NCI-H345 (cell line): ENCODE results near the gene RAD51B.

Experiments
- DNase-seq: peaks from one replicate; lab custom pipeline; 2025; lab: John Stamatoyannopoulos, UW

Gene RAD51B

DNA sequence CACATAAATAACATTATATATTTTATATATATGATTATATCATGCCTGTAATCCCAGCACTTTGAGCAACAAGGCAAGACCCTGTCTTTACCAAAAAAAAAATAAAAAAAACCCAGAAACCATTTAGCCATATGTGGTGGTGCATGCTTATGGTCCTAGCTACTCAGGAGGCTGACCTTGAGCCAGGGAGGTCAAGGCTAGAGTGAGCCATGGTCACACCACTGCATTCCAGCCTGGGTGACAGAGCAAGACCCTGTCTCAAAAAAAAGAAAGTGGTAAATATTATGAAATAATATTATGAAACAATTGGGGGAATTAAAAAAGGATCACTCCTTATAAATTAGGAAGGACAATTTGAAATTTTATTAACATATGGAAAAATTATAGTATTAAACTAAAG lies 16.0 kb downstream of the RAD51B start:
- no peak for DNase-seq

DNA sequence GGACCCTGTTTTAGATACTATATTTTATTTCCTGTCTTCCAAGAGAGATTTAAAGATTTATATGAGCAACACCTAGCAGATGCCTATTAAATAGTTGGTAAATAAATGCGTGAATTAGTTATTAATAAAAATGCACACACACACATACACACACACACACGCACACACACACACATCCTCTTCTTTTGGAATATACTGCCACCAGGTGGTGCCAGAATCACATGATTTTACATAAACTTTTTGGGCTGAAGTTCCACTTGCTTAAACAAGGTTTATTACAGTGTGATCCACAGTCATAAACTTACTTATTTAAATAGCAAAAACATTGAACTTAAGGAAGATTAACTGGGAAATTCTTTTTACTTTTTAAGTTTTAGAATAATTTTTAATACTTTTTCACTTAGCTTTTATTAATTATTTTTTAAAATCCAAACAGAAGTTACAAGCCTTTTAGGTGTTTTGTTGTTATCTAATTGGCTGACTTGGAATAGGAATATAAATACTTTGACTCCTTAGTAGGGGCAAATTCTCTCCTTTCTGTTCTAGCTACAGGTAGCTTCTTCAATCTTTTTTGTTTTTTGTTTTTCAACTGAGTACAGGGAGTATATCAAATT lies 17.5 kb downstream of the RAD51B start:
- DNase-seq, result peak; percentile 47

DNA sequence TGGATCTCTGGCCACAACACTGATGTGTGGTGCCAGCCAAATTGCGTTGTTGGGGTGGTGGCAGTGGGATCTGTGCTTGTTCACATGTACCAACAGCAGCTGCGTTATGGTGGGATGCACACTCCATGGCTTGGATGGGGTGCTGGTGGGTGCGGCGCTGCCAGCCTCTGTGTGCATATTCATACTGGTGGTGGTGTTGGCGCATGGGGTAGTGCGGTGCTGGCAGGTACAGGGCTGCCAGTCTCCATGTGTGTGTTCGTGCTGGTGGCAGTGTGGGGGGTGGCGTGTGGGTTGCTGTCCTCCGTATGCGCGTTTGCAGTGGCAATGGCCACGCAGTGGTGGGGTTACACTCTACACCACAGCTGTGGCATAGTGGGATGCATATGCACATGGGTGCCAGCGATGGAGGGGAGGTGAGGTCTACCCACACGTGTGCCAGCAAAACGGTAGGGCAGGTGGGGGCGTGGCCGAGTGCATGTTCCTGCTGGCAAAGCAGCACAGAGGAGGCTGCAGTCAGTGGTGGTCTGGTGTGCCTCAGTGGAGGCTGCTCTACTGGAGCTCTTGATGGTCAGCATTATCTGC lies 26.5 kb downstream of the RAD51B start:
- DNase-seq, result no peak

DNA sequence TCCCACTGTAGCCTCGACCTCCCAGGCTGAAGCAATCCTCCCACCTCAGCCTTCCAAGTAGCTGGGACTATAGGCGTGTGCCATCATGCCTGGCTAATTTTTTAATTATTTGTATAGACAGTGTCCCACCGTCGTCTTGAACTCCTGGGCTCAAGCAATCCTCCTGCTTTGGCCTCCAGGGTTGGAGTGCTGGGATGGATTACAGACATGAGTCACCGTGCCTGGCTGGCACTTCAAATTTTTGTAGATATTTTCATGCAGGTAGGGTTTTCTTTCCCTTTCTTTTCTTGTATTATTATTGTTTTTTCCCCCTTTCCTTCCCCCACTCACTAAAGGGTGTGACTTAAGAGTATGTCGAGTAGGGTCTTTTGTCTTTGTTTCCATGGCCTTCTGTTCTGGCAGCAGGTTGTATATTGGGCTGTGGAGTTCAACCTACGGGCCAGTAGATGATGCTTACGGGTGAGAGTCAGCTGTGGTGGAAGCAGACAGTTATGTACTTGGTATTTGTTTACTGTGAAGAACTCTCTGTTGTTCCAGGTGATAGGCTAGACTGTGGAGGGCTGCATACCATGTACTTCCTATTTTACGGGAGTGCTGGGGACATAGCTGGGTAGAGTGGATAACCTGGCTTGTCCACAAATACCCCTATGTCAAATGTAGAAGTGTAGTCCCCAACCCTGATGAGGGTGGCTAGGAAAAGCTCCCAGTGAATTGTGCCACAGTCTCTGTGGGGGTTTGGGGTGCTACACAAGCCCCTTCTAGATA lies 30.7 kb downstream of the RAD51B start:
- DNase-seq, result no peak

DNA sequence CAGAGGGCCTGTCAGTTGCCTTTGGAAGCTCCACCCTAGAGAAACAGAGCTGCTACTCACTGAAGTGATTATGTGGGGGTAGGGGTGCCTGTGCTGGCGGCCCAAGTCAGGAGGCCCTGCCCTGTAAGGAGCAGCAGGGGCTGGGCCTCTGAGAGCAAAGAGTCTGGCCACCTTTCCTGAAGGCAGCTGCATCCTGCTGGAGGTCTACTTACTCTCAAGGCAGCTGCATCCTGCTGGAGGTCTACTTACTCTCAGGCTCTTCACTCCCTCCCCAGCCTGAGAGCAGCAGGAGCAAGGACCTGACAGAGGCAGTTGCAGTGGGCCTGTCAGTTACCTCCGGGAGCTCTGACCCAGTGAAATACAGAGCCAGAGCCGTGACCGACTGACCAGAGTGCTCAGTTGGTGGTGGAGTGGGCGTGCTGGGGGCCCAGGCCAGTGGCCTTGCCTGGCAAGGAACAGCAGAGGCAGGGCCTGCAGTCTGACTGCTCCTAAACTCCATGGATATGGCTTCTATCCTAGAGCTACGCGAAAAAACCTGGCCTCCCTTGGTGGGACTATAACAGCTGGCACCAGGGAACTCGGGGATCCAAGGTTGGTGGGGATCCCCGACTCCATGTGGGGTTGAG lies 32.3 kb downstream of the RAD51B start:
- DNase-seq, result no peak

DNA sequence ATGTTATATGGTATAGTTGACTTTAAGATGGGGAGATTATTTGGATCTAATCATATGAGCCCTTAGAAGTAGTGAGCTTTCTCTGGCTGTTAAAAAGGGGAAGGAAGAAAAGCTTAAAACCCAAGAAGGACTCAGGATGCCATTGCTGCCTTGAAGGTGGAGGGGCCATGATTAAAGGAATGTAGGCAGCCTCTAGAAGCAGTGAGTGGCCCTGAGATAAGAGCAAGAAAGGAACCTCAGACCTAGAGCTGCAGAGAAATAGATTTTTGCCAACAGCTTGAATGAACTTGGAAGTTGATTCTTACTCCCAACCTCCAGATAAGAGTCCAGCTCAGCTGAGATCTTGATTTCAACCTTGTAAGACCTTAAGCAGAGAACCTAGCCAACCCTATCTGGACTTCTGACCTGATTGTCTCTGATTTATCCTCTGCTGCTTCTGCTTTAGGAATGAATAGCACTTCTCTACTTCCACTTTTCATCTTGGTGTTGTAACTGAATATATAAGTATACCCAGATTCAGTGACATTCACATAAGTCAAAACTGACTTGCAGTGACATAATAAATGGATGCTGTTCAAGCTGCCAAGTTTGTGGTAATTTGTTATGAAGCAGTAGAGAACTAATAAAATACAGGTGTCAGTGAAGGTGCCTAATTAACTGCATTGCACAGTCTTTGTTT lies 33.5 kb downstream of the RAD51B start:
- DNase-seq, result no peak

DNA sequence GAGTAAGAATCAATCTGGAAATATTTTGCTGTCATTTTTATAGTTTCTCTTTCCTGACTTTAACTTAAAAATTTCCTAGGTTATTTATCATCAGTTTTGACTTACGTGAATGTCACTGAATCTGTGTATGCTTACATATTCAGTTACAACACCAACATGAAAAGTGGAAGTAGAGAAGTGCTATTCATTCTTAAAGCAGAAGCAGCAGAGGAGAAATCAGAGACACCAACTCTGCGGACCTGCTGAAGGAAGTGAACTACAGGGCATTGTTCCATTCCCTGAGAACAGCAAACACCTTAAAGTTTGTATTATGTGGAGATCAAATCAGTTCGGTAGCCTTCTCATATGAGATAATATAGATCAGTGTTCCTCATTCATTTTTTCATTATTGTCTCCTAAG lies 34.1 kb downstream of the RAD51B start:
- DNase-seq, result no peak

DNA sequence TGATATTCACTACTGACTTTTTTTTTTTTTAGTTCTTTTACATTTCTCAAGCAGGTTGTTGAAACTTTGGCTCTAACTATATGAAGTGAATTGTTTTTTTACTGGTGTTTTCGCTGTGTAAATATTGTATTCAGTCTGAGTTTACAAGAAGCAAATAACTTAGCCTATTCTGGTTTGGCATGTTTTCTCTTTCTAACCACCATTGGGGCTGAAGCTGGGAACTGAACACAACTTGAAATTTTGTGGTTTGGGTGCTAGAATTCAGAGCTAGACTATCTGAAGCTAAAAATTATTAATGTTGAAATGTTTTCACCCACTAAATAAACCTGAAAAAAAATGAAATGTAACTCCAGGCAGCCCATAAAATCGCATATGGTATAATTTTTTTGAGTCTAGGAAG lies 37.2 kb downstream of the RAD51B start:
- DNase-seq, result no peak

DNA sequence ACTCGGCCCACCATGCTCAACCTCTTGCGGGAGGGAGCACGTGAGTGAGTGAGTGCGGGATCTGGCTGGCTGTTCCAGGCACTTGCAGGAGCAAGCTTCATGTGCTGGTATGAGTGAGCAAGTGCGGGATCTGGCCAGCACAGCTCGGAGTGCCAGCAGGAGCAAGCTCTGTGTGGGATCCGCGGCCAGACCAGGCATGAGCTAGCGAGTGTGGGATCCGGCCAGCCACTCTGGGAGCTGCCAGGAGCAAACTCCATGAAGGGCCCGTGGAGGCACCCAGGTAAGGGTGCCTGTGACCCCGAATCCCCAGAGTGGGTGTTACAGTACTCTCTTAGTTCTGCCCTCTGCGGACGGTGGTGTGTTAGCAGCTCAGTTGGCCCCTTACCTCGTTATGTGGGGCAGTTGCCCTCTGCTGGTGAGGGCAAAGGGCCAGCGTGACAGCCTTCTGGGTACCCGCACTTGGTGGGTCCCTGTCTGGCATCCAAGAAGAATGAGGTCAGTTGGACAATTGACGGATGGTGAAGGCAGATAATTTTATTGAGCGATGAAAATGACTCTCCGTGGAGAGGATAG lies 38.3 kb downstream of the RAD51B start:
- DNase-seq, result no peak

DNA sequence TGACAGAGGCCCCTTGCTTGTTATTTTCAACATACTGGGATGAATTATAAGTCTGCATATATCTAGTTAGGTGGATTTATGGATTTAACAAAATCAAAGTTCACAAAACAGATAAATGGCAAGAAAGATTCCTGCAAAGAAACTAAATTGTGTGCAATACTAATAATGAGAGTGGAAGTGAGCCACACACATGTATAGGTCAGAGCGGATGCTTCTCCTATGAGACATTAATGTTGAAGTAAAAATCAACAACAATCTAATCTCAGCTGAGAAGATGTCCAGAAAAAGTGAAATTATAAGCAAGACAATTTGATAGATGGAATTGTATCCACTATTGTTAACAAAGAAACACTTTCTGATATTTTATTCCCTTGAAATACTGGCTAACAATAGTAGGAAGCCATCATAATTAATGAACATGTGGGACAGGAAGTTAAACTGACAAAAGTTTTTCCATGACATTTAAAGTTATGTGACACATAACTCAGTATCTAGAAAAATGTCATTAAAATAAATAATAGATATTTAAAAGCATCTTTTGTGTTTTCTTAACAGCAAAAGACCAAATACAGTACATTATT lies 39.7 kb downstream of the RAD51B start:
- no peak for DNase-seq

DNA sequence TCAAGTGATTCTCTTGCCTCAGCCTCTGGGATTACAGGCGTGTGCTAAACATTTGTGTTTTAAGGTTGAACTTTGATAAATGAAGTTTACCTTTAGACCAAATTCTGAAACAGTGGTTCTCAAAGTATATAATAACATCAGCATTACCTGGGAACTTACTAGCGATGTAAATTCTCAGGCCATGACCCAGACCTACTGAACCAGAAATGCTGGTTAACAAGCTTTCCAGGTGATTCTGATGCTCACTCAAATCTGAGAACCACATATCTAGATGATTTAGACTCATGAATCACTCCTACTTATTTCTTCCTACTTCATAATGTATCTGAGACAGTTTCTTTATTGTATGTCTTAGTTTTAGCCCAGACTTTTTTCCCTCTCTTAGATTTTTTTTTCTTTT lies 43.6 kb downstream of the RAD51B start:
- DNase-seq, result no peak

DNA sequence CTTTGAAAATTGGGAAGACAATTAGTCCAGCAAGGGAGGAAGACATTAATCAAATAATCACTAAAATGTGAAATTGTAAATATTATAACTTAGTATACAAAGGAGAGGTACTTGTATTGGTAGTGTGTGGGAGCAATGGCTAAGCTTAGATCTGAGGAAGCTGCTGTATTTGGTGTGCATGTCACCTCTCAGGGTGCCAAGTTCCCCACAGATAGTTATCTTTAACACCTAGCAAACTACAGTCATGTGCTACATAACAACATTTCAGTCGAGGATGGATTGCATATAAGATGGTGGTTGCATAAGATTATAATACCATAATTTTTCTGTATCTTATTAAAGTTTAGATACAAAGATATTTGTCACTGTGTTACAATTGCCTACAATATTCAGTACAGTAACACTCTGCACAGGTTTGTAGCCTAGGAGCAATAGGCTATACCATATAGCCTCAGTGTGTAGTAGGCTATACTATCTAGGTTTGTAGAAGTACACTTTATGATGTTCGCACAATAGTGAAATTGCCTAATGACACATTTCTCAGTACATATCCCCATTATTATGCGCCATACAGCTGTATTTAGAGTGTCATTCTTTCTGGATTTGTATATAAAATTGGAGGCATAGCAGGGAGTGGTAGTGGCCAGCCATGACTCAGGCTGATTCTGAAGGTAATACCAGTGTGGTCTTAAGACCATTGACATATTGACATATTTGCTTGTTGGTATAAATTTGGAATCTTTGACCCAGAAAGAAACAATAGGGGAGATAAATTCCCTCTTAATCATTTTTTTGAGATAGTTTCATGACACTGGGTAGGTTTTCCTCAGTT lies 55.8 kb downstream of the RAD51B start:
- no peak for DNase-seq

DNA sequence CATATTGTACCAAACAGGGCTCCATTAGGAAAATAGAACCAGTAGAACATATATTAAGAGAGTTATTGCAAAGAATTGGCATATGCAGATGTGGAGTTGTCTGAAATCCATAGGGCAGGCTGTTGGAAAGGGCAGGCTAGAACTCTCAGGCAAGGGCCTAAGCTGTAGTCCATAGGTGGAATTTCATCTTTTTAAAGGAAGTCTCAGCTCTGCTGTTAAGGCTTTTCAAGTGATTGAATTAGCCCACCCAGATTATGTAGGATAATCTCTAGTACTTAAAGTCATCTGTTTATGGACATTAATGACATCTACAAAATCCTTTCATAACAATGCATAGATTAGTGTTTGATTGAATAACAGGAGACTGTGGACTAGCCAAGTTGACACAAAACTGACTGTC lies 59.4 kb downstream of the RAD51B start:
- no peak for DNase-seq

DNA sequence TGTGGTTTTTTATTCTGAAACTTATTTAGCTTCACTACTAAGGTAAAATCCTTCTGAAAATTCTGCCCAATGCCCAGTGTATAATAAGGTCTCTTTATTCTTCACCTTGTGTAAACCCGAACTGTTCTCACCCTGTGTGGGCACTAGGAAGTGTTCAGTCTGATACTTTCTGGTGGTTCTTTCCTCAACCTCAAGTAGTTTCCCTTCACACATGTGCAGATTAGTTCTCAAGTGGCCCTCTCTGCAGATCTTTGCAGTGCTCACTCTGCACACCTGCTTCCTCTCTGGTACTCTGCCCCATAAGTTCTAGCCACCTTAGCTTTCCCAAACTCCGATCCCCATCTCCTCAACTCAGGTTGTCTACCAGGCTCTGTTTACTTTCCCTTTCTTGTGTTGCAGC lies 61.6 kb downstream of the RAD51B start:
- no peak for DNase-seq

DNA sequence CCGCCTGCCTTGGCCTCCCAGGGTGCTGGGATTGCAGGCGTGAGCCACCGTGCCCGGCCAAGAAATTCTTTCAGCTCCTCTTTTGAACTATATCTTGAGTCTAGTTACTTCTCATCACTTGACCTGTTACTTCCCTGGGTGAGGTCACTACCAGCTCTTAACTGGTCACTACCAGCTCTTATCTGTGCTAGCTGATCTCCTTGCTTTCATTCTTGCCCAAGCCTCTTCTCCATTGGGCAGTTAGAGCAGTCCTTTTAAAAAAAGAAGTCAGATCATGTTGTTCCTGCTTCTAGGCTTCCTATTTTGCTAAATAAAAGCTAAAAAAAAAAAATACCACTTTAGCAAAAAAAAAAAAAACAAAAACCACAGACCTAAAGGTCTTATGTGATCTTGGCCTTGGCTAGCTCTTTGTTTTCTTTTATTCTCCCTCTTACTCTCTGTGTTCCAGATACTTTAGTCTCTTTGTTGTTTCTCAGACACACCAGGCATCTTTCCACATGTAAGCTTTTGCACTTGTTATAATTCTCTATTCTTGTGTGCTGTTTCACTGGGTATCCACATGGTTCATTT lies 63.5 kb downstream of the RAD51B start:
- DNase-seq, result no peak

DNA sequence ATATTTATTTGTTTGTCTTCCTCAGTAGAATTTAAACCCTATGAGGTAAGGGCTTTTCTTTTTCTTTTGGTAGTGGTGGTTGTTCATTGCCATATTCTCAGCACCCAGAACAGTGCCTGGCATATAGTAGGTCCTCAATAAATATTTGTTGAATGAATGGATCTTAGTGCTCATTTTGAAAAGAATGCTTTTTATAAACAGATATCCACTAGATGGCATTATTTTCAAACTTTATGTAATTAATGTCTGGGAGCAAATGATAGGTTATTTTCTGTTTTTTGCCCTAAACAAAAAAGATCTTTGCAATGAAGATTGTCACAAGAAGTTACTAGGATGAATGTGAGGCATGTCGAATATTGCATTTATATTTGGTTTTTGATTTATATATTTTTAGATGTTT lies 64.1 kb downstream of the RAD51B start:
- no peak for DNase-seq

DNA sequence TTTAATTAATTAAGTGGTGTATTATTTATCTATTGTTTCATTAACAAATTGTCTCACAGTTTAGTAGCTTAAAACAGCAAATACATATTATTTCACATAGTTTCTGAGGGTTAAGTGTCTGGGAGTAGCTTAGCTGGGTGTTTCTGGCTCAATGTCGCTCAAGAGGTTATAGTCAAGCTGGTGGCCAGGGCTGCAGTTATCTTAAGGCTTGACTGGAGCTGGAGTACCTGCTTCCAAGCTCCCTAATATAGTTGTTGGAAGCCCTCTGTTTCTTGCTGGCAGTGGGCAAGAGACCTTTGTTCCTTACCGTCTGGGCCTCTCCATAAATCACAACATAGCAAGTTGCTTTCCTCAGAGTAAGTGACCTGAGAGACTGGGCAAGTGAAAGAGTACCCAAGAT lies 66.6 kb downstream of the RAD51B start:
- no peak for DNase-seq

DNA sequence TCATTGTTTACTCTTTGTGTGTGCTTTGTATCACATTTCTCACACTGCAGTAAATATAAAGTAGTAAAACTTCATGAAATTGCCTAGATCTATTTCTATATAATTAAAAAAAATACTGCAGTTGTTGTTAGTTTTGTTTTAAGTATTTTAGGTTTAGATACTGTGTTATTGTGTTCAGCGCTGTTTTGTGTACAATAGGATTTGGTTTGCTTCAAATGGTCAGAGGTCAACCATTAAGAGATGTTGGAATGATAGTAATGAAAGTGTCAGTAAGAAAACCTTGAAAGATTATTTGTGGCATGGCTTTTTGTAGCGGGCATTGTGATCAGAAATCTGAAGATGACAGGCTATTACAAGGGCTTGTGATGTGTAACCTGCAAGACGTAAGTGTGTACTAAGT lies 67.9 kb downstream of the RAD51B start:
- DNase-seq, result no peak

DNA sequence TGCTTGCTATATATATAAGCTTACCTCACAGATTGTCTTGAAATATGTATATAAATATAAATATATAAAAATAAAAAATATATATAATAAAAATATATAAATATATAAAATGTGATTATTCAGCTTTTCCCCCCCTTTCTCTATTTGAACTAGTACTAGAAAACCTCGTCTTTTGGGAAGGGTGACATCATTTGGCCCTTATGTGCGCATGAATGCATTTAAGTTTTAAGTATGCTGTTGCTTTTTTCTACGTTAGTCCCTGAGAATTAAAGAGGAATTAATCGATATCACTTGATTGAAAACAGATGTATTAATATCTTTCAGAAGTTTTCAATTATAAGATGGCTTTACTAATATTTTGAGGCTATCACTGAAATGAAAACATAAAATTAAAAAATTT lies 69.9 kb downstream of the RAD51B start:
- DNase-seq, result no peak

DNA sequence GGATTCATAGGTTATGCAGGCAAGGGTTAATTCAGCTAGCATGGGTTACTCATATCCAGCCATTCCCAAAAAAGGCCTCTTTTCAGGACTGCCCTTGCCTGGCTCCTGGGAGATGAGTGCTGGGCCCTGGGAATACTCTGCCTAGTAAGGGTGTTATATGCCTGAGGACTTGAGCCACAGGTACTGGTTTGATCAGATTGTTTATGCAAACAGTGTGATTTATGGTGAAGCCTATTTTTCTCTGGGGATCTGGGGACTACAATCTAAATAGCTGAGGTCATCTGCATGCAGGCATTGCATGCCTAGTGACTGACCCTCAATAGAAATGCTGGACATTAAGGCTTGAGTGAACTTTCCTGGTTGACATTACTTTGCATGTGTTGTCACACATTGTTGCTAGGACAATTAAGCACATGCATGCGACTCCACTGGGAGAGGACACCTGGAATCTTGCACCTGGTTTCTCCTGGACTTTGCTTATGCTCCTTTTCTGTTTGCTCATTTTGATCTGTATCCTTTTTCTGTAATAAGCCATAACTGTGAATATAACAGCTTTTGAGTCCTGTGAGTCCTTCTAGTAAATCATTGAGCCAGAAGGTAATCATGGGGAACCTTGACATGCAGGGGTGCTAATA lies 73.0 kb downstream of the RAD51B start:
- no peak for DNase-seq
